ENCODE data around the gene PSORS1C2. TPM values are rescaled to one million over a fixed set of nuclear protein-coding genes. Genes with fewer than 3 reads are reported as not detected.

The PSORS1C2 gene
- total RNA-seq, 4 donors from 2014 or later, result not detected

- Histone ChIP-seq H3K4me1 (no peaks in the 10 kb centered on the region), H3K36me3 (peaks cover 0 to 7% of the 10 kb centered on the region in 2 donors)
Observed at GRCh38 chr6:31143148-31143547, 4.3 kb upstream of the PSORS1C2 start.

GRCh38 chr6:31142361-31142761 is 3.5 kb upstream of the PSORS1C2 start:
- peaks cover 0 to 5% of the 10 kb centered on the region in 2 donors for H3K4me1 ChIP-seq
- 64 to 66% methylated on average over 2 of the region's 2 CpGs for WGBS, 2 donors
- no peak for DNase-seq
- H3K27me3 ChIP-seq, result no peaks in the 10 kb centered on the region
- intact Hi-C loops (cut with DNase I), result no loop called here
- H3K9me3 ChIP-seq, result no peaks in the 10 kb centered on the region
- peaks cover 0 to 7% of the 10 kb centered on the region in 2 donors for H3K36me3 ChIP-seq
- H3K4me3 ChIP-seq (replicated peaks in 1 of 3), result no peak overlapping the region
- no peak overlapping the region for H3K27ac ChIP-seq
- TF ChIP-seq POLR2A (IDR thresholded peaks at IDR 0.05) (no peak), CTCF (IDR thresholded peaks at IDR 0.05) (no peak)

More at GRCh38 chr6:31143148-31143547, 4.3 kb upstream of the PSORS1C2 start:
- no peaks in the 10 kb centered on the region for H3K27me3 ChIP-seq
- intact Hi-C loops (cut with DNase I), result no loop called here
- H3K9me3 ChIP-seq, result no peaks in the 10 kb centered on the region
- no peak overlapping the region for H3K4me3 ChIP-seq (replicated peaks in 1 of 3)
- WGBS, 2 donors, result 48 to 66% methylated on average over 10 to 11 of the region's 11 CpGs
- no peak overlapping the region for H3K27ac ChIP-seq
- no peak for TF ChIP-seq CTCF (IDR thresholded peaks at IDR 0.05)
- no peak for TF ChIP-seq POLR2A (IDR thresholded peaks at IDR 0.05)
- no peak for DNase-seq

- H3K36me3 ChIP-seq, result peaks cover 0 to 7% of the 10 kb centered on the region in 2 donors
- DNase-seq, result no peak
- WGBS, 2 donors, result 80 to 91% methylated on average over 9 to 15 of the region's 15 CpGs
- peaks cover 0 to 5% of the 10 kb centered on the region in 2 donors for H3K4me1 ChIP-seq
- H3K9me3 ChIP-seq, result no peaks in the 10 kb centered on the region
- no peak overlapping the region for H3K4me3 ChIP-seq (replicated peaks in 1 of 3)
- intact Hi-C loops (cut with DNase I), result no loop called here
- H3K27ac ChIP-seq, result no peak overlapping the region
- TF ChIP-seq CTCF (IDR thresholded peaks at IDR 0.05) (no peak), POLR2A (IDR thresholded peaks at IDR 0.05) (no peak)
- H3K27me3 ChIP-seq, result no peaks in the 10 kb centered on the region
Observed at GRCh38 chr6:31140643-31141042, 1.8 kb upstream of the PSORS1C2 start.

GRCh38 chr6:31139599-31139998 is 733 bp upstream of the PSORS1C2 start:
- 11 to 17% methylated on average over 4 of the region's 4 CpGs for WGBS, 2 donors
- peaks cover 0 to 4% of the 10 kb centered on the region in 2 donors for H3K36me3 ChIP-seq
- H3K27me3 ChIP-seq, result no peaks in the 10 kb centered on the region
- H3K9me3 ChIP-seq, result no peaks in the 10 kb centered on the region
- no peak for TF ChIP-seq CTCF (IDR thresholded peaks at IDR 0.05)
- no peak for TF ChIP-seq POLR2A (IDR thresholded peaks at IDR 0.05)
- intact Hi-C loops (cut with DNase I), result loop anchor here (2.0 to 5.0 kb wide), 2 partner anchors 53 to 227 kb away; no protein-coding TSS in a partner anchor
- H3K4me3 ChIP-seq (replicated peaks in 1 of 3), result no peak overlapping the region
- DNase-seq, result no peak
- peaks cover 0 to 5% of the 10 kb centered on the region in 2 donors for H3K4me1 ChIP-seq
- H3K27ac ChIP-seq, result no peak overlapping the region

- H3K36me3 ChIP-seq, result no peaks in the 10 kb centered on the region
- TF ChIP-seq POLR2A (IDR thresholded peaks at IDR 0.05) (no peak), CTCF (IDR thresholded peaks at IDR 0.05) (no peak)
- 83 to 87% methylated on average over 10 of the region's 10 CpGs for WGBS, 2 donors
- H3K4me1 ChIP-seq, result peaks cover 0 to 5% of the 10 kb centered on the region in 2 donors
- intact Hi-C loops (cut with DNase I), result loop anchor here (5.0 kb wide), 1 partner anchor 57 kb away; no protein-coding TSS in a partner anchor
- H3K4me3 ChIP-seq (replicated peaks in 1 of 3), result no peak overlapping the region
- H3K27me3 ChIP-seq, result no peaks in the 10 kb centered on the region
- no peaks in the 10 kb centered on the region for H3K9me3 ChIP-seq
- no peak for DNase-seq
- H3K27ac ChIP-seq, result no peak overlapping the region
Observed at GRCh38 chr6:31135710-31136109, 3.2 kb downstream of the PSORS1C2 start.
